MCF 10A (cell line): ENCODE data around the gene PKNOX2. TPM values are rescaled to one million over a fixed set of nuclear protein-coding genes. Genes with fewer than 3 reads are reported as not detected.

Experiments
- BruUV-seq: library from RNA; stranded (reverse); fragments of 400-500 nt; replicated peaks from 2 replicates; lab custom pipeline; 2021; lab: Mats Ljungman, UMichigan
- CTCF ChIA-PET: fragments of 300-600 bp; sonication (Branson Sonifier 250); formaldehyde crosslinking; extraction: SDS; loops from one replicate; lab custom pipeline; 2021; ENCODE audit warnings: antibody characterized with exemption, inconsistent platforms; lab: Yijun Ruan, JAX
- POLR2A ChIA-PET: fragments of 300-600, 350-650 bp; sonication (Branson Sonifier 250); formaldehyde crosslinking; extraction: SDS; loops from one replicate; lab custom pipeline; 2020; ENCODE audit warnings: antibody characterized with exemption, inconsistent platforms; lab: Yijun Ruan, JAX
- DNase-seq: peaks from one replicate; pipeline ENCODE4 v3.0.0-alpha.2; 2018; ENCODE audit not compliant: unreplicated experiment
- H3K27ac Mint-ChIP-seq: one replicate; pipeline ENCODE4 v1.8.0; 2022; ENCODE audit warnings: mild to moderate bottlenecking, low read depth, mixed read lengths; ENCODE audit not compliant: unreplicated experiment
- H3K27me3 Mint-ChIP-seq: one replicate; pipeline ENCODE4 v1.8.0; 2022; ENCODE audit warnings: mixed read lengths; ENCODE audit not compliant: insufficient read depth, unreplicated experiment
- H3K36me3 Mint-ChIP-seq: one replicate; pipeline ENCODE4 v1.8.0; 2022; ENCODE audit warnings: mild to moderate bottlenecking, moderate library complexity, mixed read lengths; ENCODE audit not compliant: insufficient read depth, unreplicated experiment
- H3K4me1 Mint-ChIP-seq: one replicate; pipeline ENCODE4 v1.8.0; 2022; ENCODE audit warnings: mixed read lengths; ENCODE audit not compliant: insufficient read depth, unreplicated experiment
- H3K4me3 Mint-ChIP-seq: one replicate; pipeline ENCODE4 v1.8.0; 2022; ENCODE audit warnings: mild to moderate bottlenecking, moderate library complexity, mixed read lengths; ENCODE audit not compliant: unreplicated experiment
- H3K9me3 Mint-ChIP-seq: one replicate; pipeline ENCODE4 v1.8.0; 2022; ENCODE audit warnings: mixed read lengths; ENCODE audit not compliant: unreplicated experiment
- intact Hi-C: fragments of 100-400 bp; cut with micrococcal nuclease; formaldehyde crosslinking; loops from 2 replicates; pipeline ENCODE4 v1.14.1; 2022
- total RNA-seq: library from RNA; stranded (reverse); gene quantifications from 2 replicates; pipeline ENCODE4 v1.2.3, GENCODE V29; 2022
- TF ChIP-seq, protein P1 (sequence below): fragments of 200-600 bp; IDR thresholded peaks from one replicate; pipeline ENCODE4 v1.8.0; 2022; ENCODE audit warnings: antibody characterized with exemption, mild to moderate bottlenecking; ENCODE audit not compliant: unreplicated experiment

The PKNOX2 gene
- total RNA-seq, 1 experiment from 2014 or later: not detected

DNA sequence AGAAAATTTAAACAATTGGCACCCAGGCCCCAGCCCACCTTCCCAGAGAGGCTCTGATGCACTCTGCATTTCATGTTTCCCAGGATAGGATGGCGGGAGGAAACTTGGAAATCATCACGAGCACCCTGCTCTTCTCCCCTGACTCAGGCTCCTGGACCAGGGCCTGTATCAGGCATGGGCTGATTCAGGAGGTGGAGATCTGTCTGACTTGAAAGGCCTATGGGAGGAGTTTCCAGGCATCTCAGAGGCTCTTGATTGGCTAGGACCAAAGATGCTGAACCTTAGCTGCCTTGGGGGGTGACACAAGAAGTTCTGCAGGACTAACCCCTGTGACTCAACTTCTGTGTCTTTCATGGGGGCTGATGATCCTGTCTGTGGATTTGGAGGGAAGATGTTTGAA lies 106.2 kb downstream of the PKNOX2 start:
- Mint-ChIP-seq H3K4me1 (no peaks in the 10 kb centered on the region), H3K27ac (no peak overlapping the region), H3K27me3 (no peaks in the 10 kb centered on the region), H3K9me3 (no peaks in the 10 kb centered on the region), H3K4me3 (no peak overlapping the region), H3K36me3 (no peaks in the 10 kb centered on the region)
- no peak for DNase-seq
- ChIA-PET CTCF (interaction anchor here (0.7 kb wide), 1 partner anchor 76 kb away, joined by 3 read pairs; no protein-coding TSS in a partner anchor), POLR2A (no interaction called here)
- no TSS peak for BruUV-seq
- TF ChIP-seq, protein P1, sequence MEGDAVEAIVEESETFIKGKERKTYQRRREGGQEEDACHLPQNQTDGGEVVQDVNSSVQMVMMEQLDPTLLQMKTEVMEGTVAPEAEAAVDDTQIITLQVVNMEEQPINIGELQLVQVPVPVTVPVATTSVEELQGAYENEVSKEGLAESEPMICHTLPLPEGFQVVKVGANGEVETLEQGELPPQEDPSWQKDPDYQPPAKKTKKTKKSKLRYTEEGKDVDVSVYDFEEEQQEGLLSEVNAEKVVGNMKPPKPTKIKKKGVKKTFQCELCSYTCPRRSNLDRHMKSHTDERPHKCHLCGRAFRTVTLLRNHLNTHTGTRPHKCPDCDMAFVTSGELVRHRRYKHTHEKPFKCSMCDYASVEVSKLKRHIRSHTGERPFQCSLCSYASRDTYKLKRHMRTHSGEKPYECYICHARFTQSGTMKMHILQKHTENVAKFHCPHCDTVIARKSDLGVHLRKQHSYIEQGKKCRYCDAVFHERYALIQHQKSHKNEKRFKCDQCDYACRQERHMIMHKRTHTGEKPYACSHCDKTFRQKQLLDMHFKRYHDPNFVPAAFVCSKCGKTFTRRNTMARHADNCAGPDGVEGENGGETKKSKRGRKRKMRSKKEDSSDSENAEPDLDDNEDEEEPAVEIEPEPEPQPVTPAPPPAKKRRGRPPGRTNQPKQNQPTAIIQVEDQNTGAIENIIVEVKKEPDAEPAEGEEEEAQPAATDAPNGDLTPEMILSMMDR: no peak
- intact Hi-C loops: no loop called here

DNA sequence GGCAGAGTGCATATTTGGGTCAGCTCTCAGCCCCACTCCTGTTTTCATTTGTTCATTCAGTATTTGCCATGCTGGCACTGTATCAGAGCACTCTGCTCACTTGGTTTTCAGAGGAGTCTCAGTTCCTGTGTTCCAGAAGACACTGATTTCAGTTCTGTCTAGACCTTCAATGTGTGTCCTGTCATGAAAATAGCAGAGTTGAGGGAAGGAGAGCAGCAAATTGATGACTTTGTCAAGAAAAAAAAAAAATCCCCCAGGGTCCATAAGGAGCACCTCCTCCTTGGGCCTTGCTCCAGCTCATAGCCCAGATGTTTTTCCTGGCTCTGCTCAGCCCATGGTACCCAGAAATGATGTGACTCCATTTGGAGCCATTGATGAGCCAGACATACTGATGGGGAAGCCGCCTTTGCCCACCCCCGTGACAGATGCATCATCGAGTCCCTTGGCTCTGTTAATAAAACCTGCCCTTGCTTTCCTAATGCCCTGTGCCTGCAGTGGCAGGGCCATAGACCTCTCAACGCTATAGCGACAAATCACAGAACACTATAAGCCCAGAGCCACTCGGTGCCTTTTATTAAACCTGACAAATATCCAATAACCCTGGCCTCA lies 107.0 kb downstream of the PKNOX2 start:
- BruUV-seq: no TSS peak
- H3K4me3 Mint-ChIP-seq: no peak overlapping the region
- H3K36me3 Mint-ChIP-seq: no peaks in the 10 kb centered on the region
- POLR2A ChIA-PET: interaction anchor here (0.5 kb wide), 1 partner anchor 11 kb away, joined by 3 read pairs; no protein-coding TSS in a partner anchor
- intact Hi-C loops: no loop called here
- H3K4me1 Mint-ChIP-seq: no peaks in the 10 kb centered on the region
- H3K27ac Mint-ChIP-seq: no peak overlapping the region
- TF ChIP-seq, protein P1: no peak
- no peak for DNase-seq
- H3K9me3 Mint-ChIP-seq: no peaks in the 10 kb centered on the region
- H3K27me3 Mint-ChIP-seq: no peaks in the 10 kb centered on the region
- CTCF ChIA-PET: interaction anchor here (0.7 to 0.8 kb wide), 2 partner anchors 15 to 75 kb away, joined by 3 read pairs; no protein-coding TSS in a partner anchor

DNA sequence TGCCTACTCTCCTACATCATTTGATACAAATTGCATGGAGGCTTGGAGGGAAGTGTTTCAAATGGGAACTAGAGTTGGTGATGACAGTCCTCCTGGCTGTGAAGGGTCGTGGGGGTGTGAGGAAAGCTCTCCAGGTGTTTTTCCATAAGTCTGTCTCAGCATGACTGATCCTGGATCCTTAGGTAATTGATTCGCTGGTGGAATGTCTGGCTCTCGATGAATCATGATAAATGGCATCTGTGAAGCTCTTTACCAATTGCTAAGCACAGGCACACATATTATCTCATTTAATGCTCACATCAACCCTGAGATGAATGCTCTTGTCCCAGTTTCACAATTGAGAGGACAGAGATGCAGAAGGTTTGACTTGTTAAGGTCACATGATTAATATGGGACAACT lies 107.5 kb downstream of the PKNOX2 start:
- Mint-ChIP-seq H3K27ac (no peak overlapping the region), H3K4me1 (no peaks in the 10 kb centered on the region), H3K27me3 (no peaks in the 10 kb centered on the region), H3K4me3 (no peak overlapping the region), H3K9me3 (no peaks in the 10 kb centered on the region), H3K36me3 (no peaks in the 10 kb centered on the region)
- BruUV-seq: no TSS peak
- TF ChIP-seq, protein P1: no peak
- ChIA-PET CTCF (interaction anchor here (0.8 kb wide), 1 partner anchor 15 kb away, joined by 3 read pairs; no protein-coding TSS in a partner anchor), POLR2A (no interaction called here)
- no peak for DNase-seq
- intact Hi-C loops: no loop called here

DNA sequence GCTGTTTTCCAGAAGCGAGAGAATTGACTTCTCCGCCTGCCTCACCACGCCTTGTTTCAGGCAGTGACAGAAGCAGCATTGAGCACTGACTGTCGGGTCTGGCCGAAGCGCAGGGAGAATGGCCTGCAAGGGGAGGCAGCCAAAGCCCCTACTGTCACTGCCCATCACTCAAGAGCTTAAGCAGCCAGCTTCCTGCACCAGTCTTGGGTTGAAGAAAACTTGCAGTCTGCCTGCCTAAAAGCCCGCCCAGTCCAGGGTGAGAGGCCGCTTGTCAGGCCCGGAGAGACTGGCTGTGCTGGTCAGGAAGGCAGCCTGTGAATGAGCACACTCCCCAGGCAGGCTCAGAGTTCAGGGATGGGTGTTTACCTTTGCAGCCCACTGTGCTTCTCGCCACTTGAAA lies 108.3 kb downstream of the PKNOX2 start:
- intact Hi-C loops: no loop called here
- no peaks in the 10 kb centered on the region for H3K27me3 Mint-ChIP-seq
- no TSS peak for BruUV-seq
- no peak for DNase-seq
- H3K4me1 Mint-ChIP-seq: no peaks in the 10 kb centered on the region
- no peak overlapping the region for H3K27ac Mint-ChIP-seq
- no peak overlapping the region for H3K4me3 Mint-ChIP-seq
- no peaks in the 10 kb centered on the region for H3K9me3 Mint-ChIP-seq
- TF ChIP-seq, protein P1: no peak
- ChIA-PET POLR2A (no interaction called here), CTCF (interaction anchor here (1.9 kb wide), 1 partner anchor 73 kb away, joined by 9 read pairs; no protein-coding TSS in a partner anchor)
- H3K36me3 Mint-ChIP-seq: no peaks in the 10 kb centered on the region
